GM19239 (cell line): Measurements from ENCODE around the gene MNS1.
"Not testable (repeated sequence)": the region's sequence is repeated elsewhere in the genome, so short reads cannot be mapped to it uniquely, and the experiment has no call there.

Experiments used
- DNase-seq: peaks from one replicate; pipeline ENCODE4 v3.0.0; 2011; ENCODE audit warnings: low spot score; ENCODE audit not compliant: insufficient read length
- FAIRE-seq: peaks from 2 replicates; lab custom pipeline; 2011; peaks lifted over from hg19 to GRCh38; lab: Jason Lieb, UNC

The MNS1 gene, protein sequence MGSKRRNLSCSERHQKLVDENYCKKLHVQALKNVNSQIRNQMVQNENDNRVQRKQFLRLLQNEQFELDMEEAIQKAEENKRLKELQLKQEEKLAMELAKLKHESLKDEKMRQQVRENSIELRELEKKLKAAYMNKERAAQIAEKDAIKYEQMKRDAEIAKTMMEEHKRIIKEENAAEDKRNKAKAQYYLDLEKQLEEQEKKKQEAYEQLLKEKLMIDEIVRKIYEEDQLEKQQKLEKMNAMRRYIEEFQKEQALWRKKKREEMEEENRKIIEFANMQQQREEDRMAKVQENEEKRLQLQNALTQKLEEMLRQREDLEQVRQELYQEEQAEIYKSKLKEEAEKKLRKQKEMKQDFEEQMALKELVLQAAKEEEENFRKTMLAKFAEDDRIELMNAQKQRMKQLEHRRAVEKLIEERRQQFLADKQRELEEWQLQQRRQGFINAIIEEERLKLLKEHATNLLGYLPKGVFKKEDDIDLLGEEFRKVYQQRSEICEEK

DNA sequence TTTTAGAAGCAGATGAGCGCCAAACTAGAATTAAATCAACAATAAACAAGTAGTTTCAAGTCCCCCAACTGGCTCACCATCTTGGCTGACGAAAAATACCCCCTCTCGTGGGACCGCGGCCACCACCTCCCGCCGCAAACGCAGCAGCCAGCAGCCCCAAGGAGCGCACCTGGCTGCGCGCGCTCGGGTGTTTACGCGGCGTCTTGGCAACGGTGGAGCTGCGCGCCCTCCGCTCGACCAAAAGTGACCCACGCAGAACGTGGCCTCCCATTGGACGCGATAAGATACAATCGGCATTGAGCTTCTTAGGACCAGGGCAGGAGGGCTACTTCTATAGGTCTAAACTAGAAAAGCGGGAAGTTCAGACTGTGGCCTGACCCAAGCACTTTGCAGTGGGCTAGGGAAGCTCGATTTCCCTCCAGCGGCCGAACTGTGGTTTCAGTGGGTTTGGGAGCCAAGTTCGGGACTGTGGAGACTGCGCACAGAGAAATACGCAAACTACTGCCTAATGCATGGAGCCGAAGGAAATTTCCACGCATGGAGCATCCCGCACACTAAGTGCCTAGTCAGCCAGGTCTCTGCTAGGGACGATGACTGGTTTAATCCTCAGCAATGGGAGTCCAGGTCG lies at the start of gene MNS1:
TSS of gene MNS1 (minus strand) at position 245 of the 628 bp plus-strand sequence. CDS start at position 80, 165 bp downstream.
- FAIRE-seq (peak; percentile 99), DNase-seq (peak; percentile 61)

DNA sequence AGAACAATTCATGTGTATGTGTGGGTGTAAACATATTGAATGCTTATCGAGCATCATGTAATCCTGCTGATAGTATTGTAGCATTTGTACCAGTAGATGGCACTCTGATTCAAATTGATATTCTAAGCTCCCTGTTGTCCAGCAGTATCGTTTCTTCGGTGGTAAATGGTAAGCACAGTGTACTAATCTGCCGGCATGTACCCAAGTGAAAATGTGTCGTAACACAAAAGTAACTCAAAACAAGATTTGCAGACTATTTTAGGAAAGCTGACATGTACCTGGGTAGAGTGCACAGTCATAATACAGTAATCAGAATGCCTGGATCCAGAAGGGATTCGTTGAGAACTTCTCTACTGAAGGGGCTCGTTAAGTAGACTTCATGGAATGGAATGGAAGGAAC lies 31.7 kb upstream of the MNS1 start:
- peak; percentile 65 for FAIRE-seq
- DNase-seq = peak; percentile 22

DNA sequence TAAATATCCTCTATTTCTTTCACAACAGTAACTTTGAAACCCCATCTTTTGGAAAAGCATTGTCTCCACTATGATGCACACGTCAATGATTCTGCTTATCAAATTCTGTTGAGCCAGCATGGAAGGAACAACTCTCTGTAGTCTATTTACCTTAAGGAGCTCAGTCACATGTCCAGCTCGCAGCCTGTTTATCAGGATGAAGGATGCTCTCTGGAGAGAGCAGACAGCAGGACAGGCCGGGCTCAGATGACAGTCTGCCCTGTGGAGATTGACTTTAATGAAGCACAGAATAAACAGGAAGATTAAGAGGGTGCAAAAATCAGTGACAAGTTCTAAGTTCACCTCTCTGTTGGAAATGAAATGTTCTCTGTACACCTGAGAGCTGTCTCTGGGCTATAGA lies 30.6 kb upstream of the MNS1 start:
- FAIRE-seq (no peak), DNase-seq (no peak)

DNA sequence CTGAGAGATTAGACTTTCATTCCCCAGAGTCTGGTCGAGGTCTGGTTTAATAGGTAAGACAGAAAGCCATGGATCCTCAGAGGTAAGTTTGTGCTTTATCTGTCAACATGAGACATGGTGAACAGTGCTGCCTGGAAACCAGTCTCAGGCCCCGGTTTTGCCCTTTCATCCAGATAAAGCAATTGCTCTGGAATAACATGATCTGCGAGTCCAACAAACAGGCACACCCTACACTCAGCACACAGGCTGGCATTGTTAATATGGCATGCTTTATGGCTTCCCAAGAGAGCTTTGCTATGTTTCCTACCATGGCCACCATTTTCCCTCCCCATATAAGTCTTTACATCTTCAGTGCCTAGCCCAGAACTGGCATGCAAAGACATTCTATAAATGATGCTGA lies 30.1 kb upstream of the MNS1 start:
- FAIRE-seq = no peak
- DNase-seq = no peak

DNA sequence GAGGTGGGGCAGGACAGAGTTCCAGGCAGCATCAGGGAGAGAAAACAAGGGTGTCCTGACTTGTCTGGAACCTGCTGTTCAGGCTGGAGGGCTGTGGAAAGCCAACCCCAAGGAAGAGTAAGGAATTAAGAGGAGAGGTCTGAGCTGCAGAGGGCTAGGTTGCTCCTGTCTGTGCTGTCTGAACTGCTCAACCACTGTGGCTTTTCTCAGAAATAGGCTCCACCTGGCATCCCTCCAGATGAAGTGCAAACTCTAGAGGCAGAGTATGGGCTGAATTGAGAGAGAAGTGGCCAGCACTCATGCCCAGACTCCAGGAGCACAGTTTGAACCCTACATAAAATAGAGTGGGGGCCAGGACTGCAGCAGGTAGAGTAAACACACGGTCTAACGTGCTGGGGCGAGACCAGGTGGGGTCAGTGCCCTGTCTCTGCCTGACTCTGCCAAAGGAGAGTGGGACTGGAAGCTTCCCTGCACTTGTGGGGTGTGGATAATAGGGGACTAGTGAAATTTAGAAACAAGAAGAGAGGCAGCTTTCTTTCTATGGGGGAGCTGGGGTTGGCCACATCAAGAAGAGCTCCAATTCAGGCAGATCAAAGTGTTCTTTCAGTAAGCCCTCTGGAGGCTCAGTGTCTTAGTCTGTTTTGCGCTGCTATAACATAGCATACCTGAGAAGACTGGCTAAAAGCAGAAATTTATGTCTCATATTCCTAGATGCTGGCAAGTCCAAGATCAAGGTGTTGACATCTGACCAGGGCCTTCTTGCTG lies 28.0 kb upstream of the MNS1 start:
- FAIRE-seq = no peak
- DNase-seq = no peak

DNA sequence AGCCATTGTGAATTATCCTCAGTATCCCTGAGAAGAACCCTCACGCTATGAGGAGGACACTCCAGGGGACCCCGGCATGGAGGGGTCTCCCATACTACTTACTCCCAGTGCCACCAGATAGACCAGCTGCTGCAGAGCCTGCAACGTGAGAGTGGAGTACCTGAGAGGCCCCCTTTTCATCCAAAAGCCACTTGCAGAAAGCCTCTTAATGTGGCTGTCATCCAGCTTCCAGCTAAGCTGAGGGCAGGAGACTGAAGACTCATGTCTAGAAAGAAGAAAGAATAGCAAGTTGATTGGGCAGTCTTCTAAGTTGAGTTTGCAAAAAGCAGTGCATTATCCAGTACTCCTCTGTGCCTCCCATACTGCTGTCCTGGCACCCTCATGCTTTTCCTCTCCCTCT lies 27.3 kb upstream of the MNS1 start:
- FAIRE-seq = no peak
- no peak for DNase-seq

DNA sequence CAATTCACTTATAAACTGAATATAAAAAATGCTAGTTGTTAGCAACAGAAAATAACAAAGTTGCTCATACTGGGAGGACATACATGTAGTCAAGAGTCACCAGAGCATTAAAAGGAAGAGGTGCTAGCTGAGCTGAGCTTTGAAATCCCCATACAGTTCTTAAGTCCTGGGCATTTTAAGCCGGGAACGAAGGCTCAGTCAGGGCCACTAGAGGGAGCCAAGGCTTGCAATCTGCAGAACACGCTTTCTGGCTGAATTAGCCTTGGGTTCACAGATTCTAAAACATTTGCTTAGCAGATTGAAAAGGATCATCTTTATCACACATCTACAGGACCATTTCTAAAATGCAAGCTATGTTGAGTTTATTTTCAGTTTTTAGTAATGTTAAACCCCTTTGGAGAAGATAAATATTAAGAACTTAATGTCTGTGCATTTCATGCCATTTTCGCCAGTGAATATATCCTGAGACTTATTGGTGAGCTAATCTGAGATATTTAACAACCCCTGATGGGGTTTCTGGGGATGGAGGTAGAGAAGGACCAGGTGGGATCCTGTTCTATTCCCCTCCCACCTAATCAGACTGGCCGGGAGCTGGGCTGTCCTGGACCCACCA lies 26.3 kb upstream of the MNS1 start:
- DNase-seq (peak; percentile 36), FAIRE-seq (peak; percentile 80)

DNA sequence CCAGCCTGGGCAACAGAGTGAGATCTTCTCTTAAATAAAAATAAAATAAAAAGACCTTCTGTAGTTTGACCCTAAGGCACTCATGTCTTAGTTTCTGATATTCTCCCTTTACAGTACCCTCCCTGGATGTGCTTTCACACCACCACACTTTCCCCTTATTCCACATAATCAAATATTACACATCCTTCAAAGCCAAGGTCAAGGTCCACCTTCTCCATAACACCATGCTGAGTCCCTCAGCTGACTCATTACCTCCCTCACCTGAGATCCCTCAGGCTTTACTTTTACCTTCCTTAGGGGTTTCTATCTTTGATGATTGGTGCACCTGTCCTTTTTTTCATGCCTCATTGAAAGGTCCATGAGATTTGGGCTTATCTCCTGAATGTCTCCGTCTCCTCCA lies 25.5 kb upstream of the MNS1 start:
- DNase-seq (no peak), FAIRE-seq (no peak)

DNA sequence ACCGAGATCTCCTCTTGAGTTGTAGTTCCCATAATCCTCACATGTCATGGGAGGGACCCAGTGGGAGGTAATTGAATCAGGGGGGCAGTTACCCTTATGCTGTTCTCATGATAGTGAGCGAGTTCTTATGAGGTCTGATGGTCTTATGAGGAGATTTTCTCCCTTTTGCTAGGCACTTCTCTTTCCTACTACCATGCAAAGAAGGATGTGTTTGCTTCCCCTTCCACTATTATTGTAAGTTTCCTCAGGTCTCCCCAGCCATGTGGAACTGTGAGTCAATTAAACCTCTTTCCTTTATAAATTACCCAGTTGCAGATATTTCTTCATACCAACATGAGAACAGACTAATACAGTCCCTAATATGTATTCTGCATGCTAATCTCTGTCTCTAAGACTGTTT lies 21.3 kb upstream of the MNS1 start:
- not testable (repeated sequence) for DNase-seq, FAIRE-seq

DNA sequence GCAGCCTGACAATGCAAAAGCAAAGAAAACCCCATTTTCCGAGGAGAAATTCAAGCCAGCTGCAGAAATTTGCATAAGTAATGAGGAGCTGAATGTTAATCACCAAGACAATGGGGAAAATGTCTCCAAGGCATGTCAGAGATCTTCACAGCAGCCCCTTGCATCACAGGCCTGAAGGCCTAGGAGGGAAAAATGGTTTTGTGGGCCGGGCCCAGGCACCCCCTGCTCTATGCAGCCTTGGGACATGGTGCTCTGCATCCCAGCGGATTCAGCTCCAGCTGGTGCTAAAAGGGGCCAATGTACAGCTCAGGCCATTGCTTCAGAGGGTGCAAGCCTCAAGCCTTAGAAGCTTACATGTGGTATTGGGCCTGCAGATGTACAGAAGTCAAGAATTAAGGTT lies 20.5 kb upstream of the MNS1 start:
- FAIRE-seq, DNase-seq: not testable (repeated sequence)

DNA sequence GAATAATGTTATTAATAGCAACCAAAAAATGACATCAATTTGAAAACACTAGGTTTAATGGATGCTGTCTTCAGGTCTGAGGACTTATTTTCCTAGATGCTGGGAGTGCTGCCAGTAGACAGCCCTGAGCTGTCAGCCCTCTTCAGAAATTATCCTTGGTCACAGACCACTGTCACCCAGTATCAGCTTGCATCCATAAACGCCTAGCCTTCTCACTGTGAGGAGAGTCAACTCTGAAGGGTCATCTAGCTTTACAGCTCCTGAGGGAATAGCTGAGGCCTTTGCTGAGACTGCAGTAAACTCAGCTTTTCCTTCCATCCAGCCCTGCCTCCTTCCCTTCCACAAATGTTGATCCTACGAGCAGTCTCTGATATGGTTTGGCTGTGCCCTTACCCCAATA lies 19.4 kb upstream of the MNS1 start:
- FAIRE-seq = no peak
- DNase-seq = no peak

DNA sequence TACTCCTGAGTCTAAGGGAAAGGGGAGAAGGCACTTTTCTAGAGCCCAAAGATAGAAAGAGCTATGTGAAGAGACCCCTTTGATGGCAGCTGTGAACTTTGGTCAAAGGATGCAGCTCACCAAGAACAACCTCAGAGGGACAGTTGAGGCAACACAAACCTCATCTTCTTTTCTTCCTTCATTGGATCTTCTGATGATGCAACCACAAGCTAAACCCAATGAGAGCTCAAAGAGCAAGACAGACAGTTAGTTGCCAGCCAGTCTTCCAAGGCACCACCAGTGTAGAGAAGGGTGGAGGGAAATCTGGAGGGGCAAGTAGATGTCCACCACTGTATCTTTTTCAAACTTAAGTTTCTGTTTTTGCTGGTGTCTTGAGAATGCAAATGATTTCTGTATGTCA lies 10.4 kb upstream of the MNS1 start:
- DNase-seq (no peak), FAIRE-seq (no peak)

DNA sequence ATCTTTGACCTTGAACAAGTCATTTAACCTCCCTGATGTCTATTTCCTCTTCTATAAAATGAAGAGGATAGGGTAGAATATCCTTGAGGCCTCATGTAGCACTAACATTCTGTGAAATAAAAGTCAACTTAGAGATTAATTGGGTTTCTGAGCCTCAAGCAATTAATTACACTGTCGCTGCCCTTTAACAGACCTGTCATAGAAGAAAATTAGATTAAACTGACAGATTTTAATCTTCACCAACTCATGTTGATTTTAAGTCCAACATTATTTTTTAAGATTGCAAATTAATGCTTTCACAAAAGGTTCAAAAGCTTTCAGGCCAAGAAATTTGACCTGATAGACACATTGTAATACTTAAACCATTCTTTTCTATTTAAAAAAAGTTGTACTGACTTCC lies 8.1 kb upstream of the MNS1 start:
- DNase-seq (no peak), FAIRE-seq (no peak)

DNA sequence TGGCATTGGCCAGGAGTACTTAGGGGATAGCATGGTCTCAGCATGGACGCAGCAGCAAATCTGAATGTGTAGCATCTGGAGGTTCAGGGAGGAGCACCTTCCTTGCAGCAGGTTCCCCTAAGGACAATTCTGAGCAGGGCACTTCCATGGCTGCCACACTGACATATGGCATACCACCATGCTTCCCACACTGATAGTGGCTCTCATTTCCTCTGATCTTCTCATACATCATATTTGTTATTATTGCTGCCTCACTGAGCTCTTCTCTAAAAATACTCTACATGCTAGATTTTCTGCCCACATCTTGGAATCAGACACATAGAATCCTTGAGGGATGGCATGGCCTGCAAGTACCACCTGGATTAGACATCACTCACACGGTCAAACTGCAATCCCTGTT lies 7.3 kb upstream of the MNS1 start:
- DNase-seq = no peak
- FAIRE-seq = no peak

DNA sequence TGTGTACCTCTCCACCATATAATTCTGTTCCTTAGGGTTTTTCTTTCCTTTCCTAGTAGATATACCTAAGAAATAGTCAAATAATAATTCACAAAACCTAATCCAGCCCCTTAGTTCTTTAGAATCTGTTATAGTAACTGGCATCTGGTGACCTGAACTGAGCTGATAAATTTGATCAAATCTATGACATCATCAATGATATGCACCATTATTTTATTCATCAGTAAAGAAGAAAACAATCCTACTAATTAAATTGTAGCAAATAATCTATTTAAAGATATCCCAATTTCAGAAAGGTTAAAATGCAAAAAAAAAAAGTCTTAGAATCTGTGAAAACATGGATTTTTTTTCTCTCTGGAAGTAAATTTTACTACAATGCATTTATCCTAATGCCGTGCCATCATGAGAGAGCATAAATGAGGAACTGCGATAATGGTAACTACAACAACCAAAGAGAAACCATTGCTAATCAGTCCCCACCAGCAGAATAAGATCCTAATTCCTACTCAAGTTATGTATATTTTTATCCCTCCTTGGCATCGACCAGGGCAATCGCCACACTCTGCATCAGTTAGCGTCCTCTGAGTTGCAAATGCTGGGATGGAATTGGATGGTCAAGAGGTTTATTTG lies 6.6 kb upstream of the MNS1 start:
- DNase-seq = no peak
- FAIRE-seq = no peak

DNA sequence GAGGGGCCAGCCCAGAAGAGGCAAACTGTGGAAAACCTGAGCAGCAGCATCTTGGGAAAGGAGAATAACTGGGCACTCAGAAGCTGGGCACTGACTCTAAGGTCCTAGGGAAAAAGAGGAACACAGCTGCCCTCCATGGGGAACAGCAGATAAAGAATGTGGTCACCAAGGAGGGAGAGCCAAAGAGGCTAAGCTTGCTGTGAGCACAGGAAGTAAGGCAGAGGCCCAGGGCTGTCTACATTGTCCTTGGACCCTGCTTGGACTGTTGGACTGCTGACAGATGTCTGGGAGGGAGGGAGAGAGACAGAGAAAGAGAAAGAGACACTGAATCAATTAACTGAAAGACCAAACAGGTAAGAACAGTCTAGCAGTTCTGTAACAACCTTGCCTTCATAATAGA lies 4.5 kb upstream of the MNS1 start:
- FAIRE-seq (no peak), DNase-seq (no peak)

DNA sequence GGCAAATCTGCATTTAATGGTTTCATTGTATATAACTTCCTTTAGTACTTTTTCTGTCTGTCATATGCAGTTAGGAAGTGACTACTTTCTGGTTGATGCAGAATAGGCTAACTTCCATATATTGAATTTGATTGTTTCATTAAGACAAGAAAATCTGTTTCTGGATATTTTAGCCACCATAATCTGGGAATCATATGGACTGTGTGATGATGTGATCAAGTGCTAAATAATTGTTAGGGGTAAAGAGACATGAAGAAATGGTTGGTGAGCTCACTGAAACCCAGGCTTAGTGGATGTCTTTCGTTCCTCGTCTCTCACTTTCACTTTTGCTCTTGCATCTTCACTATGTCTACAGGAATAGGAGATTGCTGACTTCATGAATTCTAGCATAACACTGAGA lies 3.5 kb upstream of the MNS1 start:
- peak; percentile 90 for FAIRE-seq
- DNase-seq = no peak

DNA sequence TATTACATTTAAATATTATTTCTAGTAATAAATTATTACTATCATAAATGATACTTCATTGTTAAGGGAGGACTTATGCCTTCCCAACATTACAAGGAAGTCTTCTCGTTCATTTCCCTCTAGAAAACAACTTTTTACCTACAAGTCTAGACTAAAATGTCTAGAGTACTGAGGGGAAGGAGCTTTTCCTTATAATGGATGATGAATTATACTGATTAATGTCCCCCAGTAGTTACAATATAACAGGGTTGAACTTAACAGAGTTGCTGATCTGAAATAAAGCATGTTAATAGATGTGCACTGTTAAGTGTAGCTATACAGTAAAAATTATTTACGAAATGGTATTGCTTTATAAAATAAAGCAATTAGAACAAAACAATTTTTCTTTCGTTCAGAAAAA lies 2.7 kb upstream of the MNS1 start:
- no peak for FAIRE-seq
- no peak for DNase-seq

DNA sequence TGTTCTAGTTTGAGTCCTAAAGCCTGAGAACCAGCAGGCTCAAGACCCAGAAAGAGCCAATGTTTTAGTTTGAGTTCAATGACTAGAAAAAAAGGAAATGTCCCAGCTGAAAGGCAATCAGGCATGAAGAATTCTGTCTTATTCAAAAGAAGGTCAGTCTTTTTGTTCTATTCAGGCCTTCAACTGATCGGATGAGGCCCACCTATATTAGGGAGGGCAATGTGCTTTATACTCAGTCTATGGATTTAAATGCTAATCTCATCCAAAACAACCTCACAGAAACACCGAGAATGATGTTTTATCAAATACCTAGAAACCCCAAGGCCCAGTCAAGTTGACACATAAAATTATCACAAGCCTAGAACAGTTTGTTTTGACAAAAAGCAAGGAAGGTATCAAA lies 4.0 kb downstream of the MNS1 start:
- FAIRE-seq (no peak), DNase-seq (no peak)

DNA sequence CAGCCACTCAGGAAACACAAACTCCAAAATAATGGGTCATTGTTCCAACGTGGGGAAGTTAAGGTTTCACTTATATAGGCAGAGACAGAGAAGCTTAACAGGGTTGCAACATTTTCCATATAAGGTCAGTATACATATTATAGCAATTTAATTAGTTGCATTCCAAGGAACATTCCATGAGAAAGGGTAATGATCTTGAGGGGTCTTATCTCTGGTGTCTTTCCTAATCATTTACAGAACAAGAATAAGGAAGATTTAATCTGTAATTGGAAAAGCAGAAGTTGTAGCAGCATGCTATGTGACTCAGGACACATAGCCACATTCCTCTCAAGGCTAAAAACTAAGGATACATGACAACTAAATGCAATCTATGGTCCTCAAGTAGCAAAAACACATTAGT lies 4.9 kb downstream of the MNS1 start:
- FAIRE-seq = no peak
- DNase-seq = no peak
